GM21825 (cell line): Measurements from ENCODE around the gene CCDC78.
"Not testable (repeated sequence)": the region's sequence is repeated elsewhere in the genome, so short reads cannot be mapped to it uniquely, and the experiment has no call there.

ENCODE experiments used
- ATAC-seq: cut with Tn5 transposase; IDR thresholded peaks from one replicate; pipeline ENCODE4 v1.9.1; 2021; ENCODE audit warnings: mild to moderate bottlenecking, moderate library complexity; ENCODE audit not compliant: unreplicated experiment

The CCDC78 gene

GRCh38 chr16:714079-714478 lies 12.2 kb downstream of the CCDC78 start:
- no peak for ATAC-seq

- not testable (repeated sequence) for ATAC-seq
Measured at GRCh38 chr16:712740-713250, 13.4 kb downstream of the CCDC78 start.

- no peak for ATAC-seq
Measured at GRCh38 chr16:711548-712320, 14.5 kb downstream of the CCDC78 start.

GRCh38 chr16:711084-711483 lies 15.2 kb downstream of the CCDC78 start:
- ATAC-seq = no peak

GRCh38 chr16:710500-711075 lies 15.7 kb downstream of the CCDC78 start:
- no peak for ATAC-seq

GRCh38 chr16:709566-710499 lies 16.4 kb downstream of the CCDC78 start:
- no peak for ATAC-seq

- ATAC-seq = no peak
Measured at GRCh38 chr16:708959-709358, 17.3 kb downstream of the CCDC78 start.

- ATAC-seq = no peak
Measured at GRCh38 chr16:708019-708418, 18.2 kb downstream of the CCDC78 start.

- ATAC-seq = no peak
Measured at GRCh38 chr16:707062-707538, 19.1 kb downstream of the CCDC78 start.

GRCh38 chr16:706189-707061 lies 19.8 kb downstream of the CCDC78 start:
- ATAC-seq = no peak

GRCh38 chr16:705431-706188 lies 20.6 kb downstream of the CCDC78 start, which contains the start of gene FBXL16:
Gene FBXL16, minus strand, starts transcription at chr16:705801. Its CDS starts 8,396 bp downstream, at chr16:697405.
- no peak for ATAC-seq

GRCh38 chr16:704552-705380 lies 21.5 kb downstream of the CCDC78 start:
- ATAC-seq = no peak

- no peak for ATAC-seq
Measured at GRCh38 chr16:704047-704446, 22.2 kb downstream of the CCDC78 start.

- no peak for ATAC-seq
Measured at GRCh38 chr16:703406-703805, 22.8 kb downstream of the CCDC78 start.

GRCh38 chr16:702341-702740 lies 23.9 kb downstream of the CCDC78 start:
- ATAC-seq = no peak

GRCh38 chr16:700684-701584 lies 25.3 kb downstream of the CCDC78 start:
- no peak for ATAC-seq

GRCh38 chr16:698911-699671 lies 27.2 kb downstream of the CCDC78 start:
- no peak for ATAC-seq
